Stimulated activated CD8-positive, alpha-beta memory T cell treated with anti-CD3 and anti-CD28 coated beads, Interleukin-4, amount 100 ng/mL, for 48 hours (primary cell): ENCODE data around the gene SAP30BP.
A peak's percentile ranks its signal among the peaks of the same experiment; 100 is the strongest.

Experiments
- DNase-seq: peaks from one replicate; pipeline ENCODE4 v3.0.0-alpha.2; 2020

The SAP30BP gene

GRCh38 chr17:75722542-75723095 lies 55.5 kb downstream of the SAP30BP start:
- no peak for DNase-seq

- no peak for DNase-seq
Measured at GRCh38 chr17:75723171-75723930, 56.2 kb downstream of the SAP30BP start.

- DNase-seq = no peak
Measured at GRCh38 chr17:75724016-75725003, 57.2 kb downstream of the SAP30BP start.

- DNase-seq = no peak
Measured at GRCh38 chr17:75725504-75725903, 58.4 kb downstream of the SAP30BP start.

GRCh38 chr17:75727391-75727790 lies 60.3 kb downstream of the SAP30BP start:
- no peak for DNase-seq

GRCh38 chr17:75729351-75729750 lies 62.2 kb downstream of the SAP30BP start:
- no peak for DNase-seq

GRCh38 chr17:75730065-75730464 lies 62.9 kb downstream of the SAP30BP start:
- no peak for DNase-seq

- DNase-seq = no peak
Measured at GRCh38 chr17:75731086-75731715, 64.1 kb downstream of the SAP30BP start.

GRCh38 chr17:75731716-75732498 lies 64.8 kb downstream of the SAP30BP start:
- no peak for DNase-seq

- no peak for DNase-seq
Measured at GRCh38 chr17:75733471-75733870, 66.3 kb downstream of the SAP30BP start.

GRCh38 chr17:75734674-75735294 lies 67.6 kb downstream of the SAP30BP start:
- DNase-seq = no peak

- DNase-seq = no peak
Measured at GRCh38 chr17:75736173-75736835, 69.2 kb downstream of the SAP30BP start.

- DNase-seq = no peak
Measured at GRCh38 chr17:75737133-75737962, 70.2 kb downstream of the SAP30BP start.

GRCh38 chr17:75738218-75738802 lies 71.2 kb downstream of the SAP30BP start:
- DNase-seq = peak; percentile 60

GRCh38 chr17:75739174-75739573 lies 72.0 kb downstream of the SAP30BP start:
- no peak for DNase-seq

GRCh38 chr17:75739801-75740200 lies 72.7 kb downstream of the SAP30BP start:
- no peak for DNase-seq

GRCh38 chr17:75740215-75740614 lies 73.1 kb downstream of the SAP30BP start:
- DNase-seq = no peak

GRCh38 chr17:75740631-75741077 lies 73.5 kb downstream of the SAP30BP start:
- DNase-seq = no peak

- no peak for DNase-seq
Measured at GRCh38 chr17:75742337-75742736, 75.2 kb downstream of the SAP30BP start.
